Measurements from ENCODE around the gene CEP128.

The CEP128 gene

GRCh38 chr14:80906336-80906735 is 35.2 kb downstream of the CEP128 start:
- no peak for DNase-seq (ENCODE audit: low read depth in 2 of 2, low spot score in 1 of 2)

GRCh38 chr14:80902608-80903007 is 38.9 kb downstream of the CEP128 start:
- no peak for DNase-seq (ENCODE audit: low read depth in 2 of 2, low spot score in 1 of 2)

GRCh38 chr14:80901822-80902221 is 39.7 kb downstream of the CEP128 start:
- no peak for DNase-seq (ENCODE audit: low read depth in 2 of 2, low spot score in 1 of 2)

GRCh38 chr14:80901260-80901659 is 40.3 kb downstream of the CEP128 start:
- DNase-seq (ENCODE audit: low read depth in 2 of 2, low spot score in 1 of 2): no peak

- DNase-seq (ENCODE audit: low read depth in 2 of 2, low spot score in 1 of 2): no peak
Observed at GRCh38 chr14:80872645-80873044, 68.9 kb downstream of the CEP128 start.

- DNase-seq (ENCODE audit: low read depth in 2 of 2, low spot score in 1 of 2): no peak
Observed at GRCh38 chr14:80868260-80868659, 73.3 kb downstream of the CEP128 start.

GRCh38 chr14:80867798-80868197 is 73.7 kb downstream of the CEP128 start:
- no peak for DNase-seq (ENCODE audit: low read depth in 2 of 2, low spot score in 1 of 2)

- DNase-seq (ENCODE audit: low read depth in 2 of 2, low spot score in 1 of 2): no peak
Observed at GRCh38 chr14:80867091-80867490, 74.4 kb downstream of the CEP128 start.

- DNase-seq (ENCODE audit: low read depth in 2 of 2, low spot score in 1 of 2): no peak
Observed at GRCh38 chr14:80865565-80865964, 76.0 kb downstream of the CEP128 start.

- no peak for DNase-seq (ENCODE audit: low read depth in 2 of 2, low spot score in 1 of 2)
Observed at GRCh38 chr14:80862983-80863382, 78.6 kb downstream of the CEP128 start.

- DNase-seq (ENCODE audit: low read depth in 2 of 2, low spot score in 1 of 2): no peak
Observed at GRCh38 chr14:80862541-80862940, 79.0 kb downstream of the CEP128 start.

- DNase-seq (ENCODE audit: low read depth in 2 of 2, low spot score in 1 of 2): no peak
Observed at GRCh38 chr14:80850197-80850814, 91.2 kb downstream of the CEP128 start.

GRCh38 chr14:80847070-80847469 is 94.5 kb downstream of the CEP128 start:
- DNase-seq (ENCODE audit: low read depth in 2 of 2, low spot score in 1 of 2): no peak

GRCh38 chr14:80845856-80846255 is 95.7 kb downstream of the CEP128 start:
- DNase-seq (ENCODE audit: low read depth in 2 of 2, low spot score in 1 of 2): no peak

GRCh38 chr14:80844872-80845271 is 96.7 kb downstream of the CEP128 start:
- DNase-seq (ENCODE audit: low read depth in 2 of 2, low spot score in 1 of 2): no peak

- no peak for DNase-seq (ENCODE audit: low read depth in 2 of 2, low spot score in 1 of 2)
Observed at GRCh38 chr14:80839743-80840142, 101.8 kb downstream of the CEP128 start.

GRCh38 chr14:80809663-80810062 is 131.9 kb downstream of the CEP128 start:
- no peak for DNase-seq (ENCODE audit: low read depth in 2 of 2, low spot score in 1 of 2)

GRCh38 chr14:80805136-80805535 is 136.4 kb downstream of the CEP128 start:
- DNase-seq (ENCODE audit: low read depth in 2 of 2, low spot score in 1 of 2): no peak

GRCh38 chr14:80798878-80799277 is 142.7 kb downstream of the CEP128 start:
- DNase-seq (ENCODE audit: low read depth in 2 of 2, low spot score in 1 of 2): no peak

- no peak for DNase-seq (ENCODE audit: low read depth in 2 of 2, low spot score in 1 of 2)
Observed at GRCh38 chr14:80798211-80798610, 143.3 kb downstream of the CEP128 start.

- DNase-seq (ENCODE audit: low read depth in 2 of 2, low spot score in 1 of 2): no peak
Observed at GRCh38 chr14:80792771-80793170, 148.8 kb downstream of the CEP128 start.

GRCh38 chr14:80787876-80788275 is 153.7 kb downstream of the CEP128 start:
- no peak for DNase-seq (ENCODE audit: low read depth in 2 of 2, low spot score in 1 of 2)

GRCh38 chr14:80784820-80785219 is 156.7 kb downstream of the CEP128 start:
- no peak for DNase-seq (ENCODE audit: low read depth in 2 of 2, low spot score in 1 of 2)

GRCh38 chr14:80781972-80782367 is 159.6 kb downstream of the CEP128 start:
- DNase-seq (ENCODE audit: low read depth in 2 of 2, low spot score in 1 of 2): no peak
